CD4-positive, alpha-beta T cell (primary cell): ENCODE data around the gene EVI5. TPM values are rescaled to one million over a fixed set of nuclear protein-coding genes. Genes with fewer than 3 reads are reported as not detected.

Experiments
- ATAC-seq: fragments of 200-7000 bp; cut with Tn5 transposase; one replicate; pipeline ENCODE4 v1.10.0; 2022; ENCODE audit warnings: mild to moderate bottlenecking; ENCODE audit not compliant: poor library complexity
- CTCF ChIA-PET: fragments of 350-600 bp; sonication (Branson Sonifier 250); formaldehyde crosslinking; loops from one replicate; lab custom pipeline; 2021; ENCODE audit warnings: antibody characterized with exemption, inconsistent platforms; lab: Charles Lee
- POLR2A ChIA-PET: fragments of 350-600 bp; sonication (Branson Sonifier 250); formaldehyde crosslinking; loops from one replicate; lab custom pipeline; 2021; ENCODE audit warnings: antibody characterized with exemption, inconsistent platforms; lab: Charles Lee
- DNase-seq, 14 experiments: peaks; one replicate each; pipeline ENCODE4 v3.0.0-alpha.2; 2013 to 2020; ENCODE audit warnings: mixed read lengths in 2 of 14
- H3K27ac ChIP-seq, 2 donors: one replicate each; pipeline versions ENCODE4 v1.5.1 to v1.7.0; 2013; ENCODE audit warnings: low read length in 2 of 2, low read depth in 1 of 2, mild to moderate bottlenecking in 1 of 2
- H3K27me3 ChIP-seq, 2 experiments: 1 replicate in 1 of 2; 2 replicates in 1 of 2; pipeline versions ENCODE4 v1.6.1 to v1.7.0; 2013; ENCODE audit warnings: low read length in 2 of 2, control low read depth in 1 of 2, mild to moderate bottlenecking in 1 of 2, moderate library complexity in 1 of 2; ENCODE audit not compliant: insufficient read depth in 2 of 2, control insufficient read depth in 1 of 2
- H3K36me3 ChIP-seq: one replicate; pipeline ENCODE4 v1.6.1; 2013; ENCODE audit warnings: low read length, control low read depth; ENCODE audit not compliant: insufficient read depth
- H3K4me1 ChIP-seq: one replicate; pipeline ENCODE4 v1.6.1; 2013; ENCODE audit warnings: low read length, control low read depth; ENCODE audit not compliant: insufficient read depth
- H3K4me3 ChIP-seq: one replicate; pipeline ENCODE4 v1.5.1; 2013; ENCODE audit warnings: mild to moderate bottlenecking, low read length, moderate library complexity
- H3K9me3 ChIP-seq, 2 experiments: 1 replicate in 1 of 2; 2 replicates in 1 of 2; pipeline versions ENCODE4 v1.6.1 to v1.7.0; 2013; ENCODE audit warnings: low read length in 2 of 2, mild to moderate bottlenecking in 2 of 2, control low read depth in 1 of 2, moderate library complexity in 1 of 2; ENCODE audit not compliant: control insufficient read depth in 1 of 2, insufficient read depth in 1 of 2
- H3K27ac Mint-ChIP-seq: one replicate; pipeline ENCODE4 v1.8.0; 2020; ENCODE audit warnings: mixed read lengths
- H3K27me3 Mint-ChIP-seq: one replicate; pipeline ENCODE4 v1.8.0; 2021; ENCODE audit warnings: mixed read lengths
- H3K36me3 Mint-ChIP-seq: one replicate; pipeline ENCODE4 v1.8.0; 2021; ENCODE audit warnings: low read depth, mixed read lengths
- H3K4me1 Mint-ChIP-seq: one replicate; pipeline ENCODE4 v1.8.0; 2021; ENCODE audit warnings: low read depth, mixed read lengths
- H3K4me3 Mint-ChIP-seq: one replicate; pipeline ENCODE4 v1.8.0; 2020; ENCODE audit warnings: mild to moderate bottlenecking, mixed read lengths
- H3K9me3 Mint-ChIP-seq: one replicate; pipeline ENCODE4 v1.8.0; 2020; ENCODE audit warnings: mixed read lengths
- CTCF ChIP-seq: fragments of 200-600 bp; IDR thresholded peaks from one replicate; pipeline ENCODE4 v1.8.0; 2022; ENCODE audit warnings: antibody characterized with exemption, mild to moderate bottlenecking
- intact Hi-C, 2 experiments: fragments of 100-400 bp; cut with DNase I in 1 of 2; cut with micrococcal nuclease in 1 of 2; formaldehyde crosslinking; loops; one replicate each; pipeline versions ENCODE4 v1.15.1 to v1.9.0; 2023 to 2025; cut with DNase I, micrococcal nuclease
- total RNA-seq, 174 experiments: library from RNA in 2 of 174; stranded (reverse) in 2 of 174; gene quantifications; one replicate each; pipeline ENCODE4 v1.2.3 and lab custom pipeline; 2021 to 2026

Gene EVI5
- total RNA-seq, 2 experiments from 2014 or later = 1.8 to 2.0 TPM

GRCh38 chr1:92713939-92714338 is 71.0 kb downstream of the EVI5 start:
- ATAC-seq (no peak), DNase-seq (no peak)
- Histone ChIP-seq H3K36me3 (no peaks in the 10 kb centered on the region), H3K27ac (no peak overlapping the region), H3K9me3 (peaks cover 0 to 5% of the 10 kb centered on the region in 2 experiments), H3K4me3 (no peak overlapping the region), H3K27me3 (peaks cover 0 to 2% of the 10 kb centered on the region in 2 experiments), H3K4me1 (no peaks in the 10 kb centered on the region)
- no peak overlapping the region for H3K27ac Mint-ChIP-seq
- ChIA-PET POLR2A (no interaction called here), CTCF (no interaction called here)
- intact Hi-C loops = no loop called here
- H3K9me3 Mint-ChIP-seq = no peaks in the 10 kb centered on the region
- no peaks in the 10 kb centered on the region for H3K4me1 Mint-ChIP-seq
- H3K4me3 Mint-ChIP-seq = no peak overlapping the region
- no peaks in the 10 kb centered on the region for H3K36me3 Mint-ChIP-seq
- TF ChIP-seq CTCF = no peak
- peaks cover 9% of the 10 kb centered on the region for H3K27me3 Mint-ChIP-seq

GRCh38 chr1:92711473-92712165 is 73.3 kb downstream of the EVI5 start:
- no peak for ATAC-seq
- Histone ChIP-seq H3K4me3 (no peak overlapping the region), H3K27ac (no peak overlapping the region), H3K4me1 (no peaks in the 10 kb centered on the region), H3K27me3 (peaks cover 0 to 2% of the 10 kb centered on the region in 2 experiments), H3K9me3 (peaks cover 0 to 5% of the 10 kb centered on the region in 2 experiments), H3K36me3 (no peaks in the 10 kb centered on the region)
- no peaks in the 10 kb centered on the region for H3K36me3 Mint-ChIP-seq
- no peak for TF ChIP-seq CTCF
- intact Hi-C loops = no loop called here
- H3K4me3 Mint-ChIP-seq = no peak overlapping the region
- no peaks in the 10 kb centered on the region for H3K4me1 Mint-ChIP-seq
- H3K9me3 Mint-ChIP-seq = no peaks in the 10 kb centered on the region
- H3K27ac Mint-ChIP-seq = no peak overlapping the region
- POLR2A ChIA-PET = no interaction called here
- CTCF ChIA-PET = no interaction called here
- H3K27me3 Mint-ChIP-seq = peaks cover 3% of the 10 kb centered on the region
- DNase-seq = no peak

GRCh38 chr1:92709738-92710137 is 75.2 kb downstream of the EVI5 start:
- H3K27me3 Mint-ChIP-seq = no peaks in the 10 kb centered on the region
- no peaks in the 10 kb centered on the region for H3K36me3 ChIP-seq
- H3K4me1 ChIP-seq = no peaks in the 10 kb centered on the region
- no peaks in the 10 kb centered on the region for H3K9me3 Mint-ChIP-seq
- H3K27me3 ChIP-seq = no peaks in the 10 kb centered on the region
- TF ChIP-seq CTCF = no peak
- no peaks in the 10 kb centered on the region for H3K36me3 Mint-ChIP-seq
- no peak overlapping the region for H3K4me3 ChIP-seq
- intact Hi-C loops = no loop called here
- CTCF ChIA-PET = no interaction called here
- no peak overlapping the region for H3K27ac ChIP-seq
- DNase-seq (no peak), ATAC-seq (no peak)
- POLR2A ChIA-PET = no interaction called here
- H3K27ac Mint-ChIP-seq = no peak overlapping the region
- no peak overlapping the region for H3K4me3 Mint-ChIP-seq
- no peaks in the 10 kb centered on the region for H3K9me3 ChIP-seq
- no peaks in the 10 kb centered on the region for H3K4me1 Mint-ChIP-seq
